CD14-positive monocyte (primary cell): ENCODE results near the gene GARNL3. TPM values are rescaled to one million over a fixed set of nuclear protein-coding genes. Genes with fewer than 3 reads are reported as not detected.

Experiments used
- DNase-seq, 3 donors: peaks; one replicate each; pipeline ENCODE4 v3.0.0-alpha.2; 2011 to 2022
- H2AFZ ChIP-seq: 2 replicates; pipeline ENCODE4 v1.6.0; 2012; ENCODE audit warnings: mild to moderate bottlenecking, low read depth, low read length, inconsistent platforms; ENCODE audit not compliant: insufficient read depth, poor library complexity, severe bottlenecking
- H3K27ac ChIP-seq, 2 donors: 1 replicate in 1 of 2; 2 replicates in 1 of 2; pipeline ENCODE4 v1.5.1; 2012 to 2013; ENCODE audit warnings: low read length in 2 of 2, control low read depth in 1 of 2, inconsistent platforms in 1 of 2, low read depth in 1 of 2, mild to moderate bottlenecking in 1 of 2
- H3K27me3 ChIP-seq, 2 donors: one replicate each; pipeline versions ENCODE4 v1.6.0 to v1.6.1; 2011 to 2013; ENCODE audit warnings: low read length in 2 of 2; ENCODE audit not compliant: control insufficient read depth in 2 of 2, insufficient read depth in 2 of 2
- H3K36me3 ChIP-seq, 2 donors: replicated peaks in 1 of 2; 1 replicate in 1 of 2; 2 replicates in 1 of 2; pipeline versions ENCODE4 v1.5.1 to v1.6.1; 2012 to 2013; ENCODE audit warnings: low read length in 2 of 2, control low read depth in 1 of 2, inconsistent platforms in 1 of 2, mild to moderate bottlenecking in 1 of 2; ENCODE audit not compliant: insufficient read depth in 2 of 2, control insufficient read depth in 1 of 2
- H3K4me1 ChIP-seq, 2 donors: 1 replicate in 1 of 2; 2 replicates in 1 of 2; pipeline versions ENCODE4 v1.5.1 to v1.6.1; 2012 to 2013; ENCODE audit warnings: low read length in 2 of 2, control low read depth in 1 of 2, inconsistent platforms in 1 of 2, mild to moderate bottlenecking in 1 of 2, moderate library complexity in 1 of 2; ENCODE audit not compliant: insufficient read depth in 2 of 2, control insufficient read depth in 1 of 2
- H3K4me2 ChIP-seq: replicated peaks from 2 replicates; pipeline ENCODE3; 2012; ENCODE audit warnings: low read length, moderate library complexity, mild to moderate bottlenecking; ENCODE audit not compliant: poor library complexity, severe bottlenecking; ENCODE audit errors: extremely low read depth
- H3K4me3 ChIP-seq, 3 experiments: fragments of 200-600 bp in 1 of 3; sonication (generic) in 1 of 3; replicated peaks in 1 of 3; 1 replicate in 2 of 3; 2 replicates in 1 of 3; pipeline ENCODE4 v1.5.1; 2011 to 2013; ENCODE audit warnings: low read length in 3 of 3, mild to moderate bottlenecking in 3 of 3, control low read depth in 2 of 3, low read depth in 2 of 3, inconsistent platforms in 1 of 3, moderate library complexity in 1 of 3
- H3K79me2 ChIP-seq: 2 replicates; pipeline ENCODE4 v1.6.0; 2012; ENCODE audit warnings: mild to moderate bottlenecking, control low read depth, inconsistent platforms, low read length, moderate library complexity; ENCODE audit not compliant: insufficient read depth
- H3K9ac ChIP-seq: 2 replicates; pipeline ENCODE4 v1.6.0; 2017; ENCODE audit warnings: low read length, mild to moderate bottlenecking; ENCODE audit not compliant: insufficient read depth, poor library complexity, severe bottlenecking
- H3K9me3 ChIP-seq, 2 donors: replicated peaks in 1 of 2; 1 replicate in 1 of 2; 2 replicates in 1 of 2; pipeline versions ENCODE4 v1.5.1 to v1.6.1; 2012 to 2013; ENCODE audit warnings: low read length in 2 of 2, control low read depth in 1 of 2; ENCODE audit not compliant: control insufficient read depth in 1 of 2, insufficient read depth in 1 of 2
- H4K20me1 ChIP-seq: 2 replicates; pipeline ENCODE4 v1.6.0; 2012; ENCODE audit warnings: mild to moderate bottlenecking, low read length, control low read depth, moderate library complexity; ENCODE audit not compliant: insufficient read depth
- H3K27ac Mint-ChIP-seq, 7 donors: one replicate each; pipeline ENCODE4 v1.8.0; 2020; ENCODE audit warnings: mild to moderate bottlenecking in 7 of 7, mixed read lengths in 7 of 7, moderate library complexity in 6 of 7, inconsistent platforms in 2 of 7
- H3K27me3 Mint-ChIP-seq, 3 donors: one replicate each; pipeline ENCODE4 v1.8.0; 2021 to 2022; ENCODE audit warnings: low read depth in 3 of 3, mild to moderate bottlenecking in 3 of 3, mixed read lengths in 3 of 3, moderate library complexity in 3 of 3, inconsistent platforms in 1 of 3
- H3K36me3 Mint-ChIP-seq, 2 donors: one replicate each; pipeline ENCODE4 v1.8.0; 2020; ENCODE audit warnings: mixed read lengths in 2 of 2, inconsistent platforms in 1 of 2, mild to moderate bottlenecking in 1 of 2
- H3K4me1 Mint-ChIP-seq: one replicate; pipeline ENCODE4 v1.8.0; 2020; ENCODE audit warnings: mild to moderate bottlenecking, mixed read lengths
- H3K4me3 Mint-ChIP-seq, 2 donors: one replicate each; pipeline ENCODE4 v1.8.0; 2020; ENCODE audit warnings: mild to moderate bottlenecking in 2 of 2, mixed read lengths in 2 of 2, moderate library complexity in 1 of 2
- H3K9me3 Mint-ChIP-seq, 7 donors: one replicate each; pipeline ENCODE4 v1.8.0; 2020 to 2022; ENCODE audit warnings: mixed read lengths in 7 of 7, mild to moderate bottlenecking in 6 of 7, moderate library complexity in 6 of 7, inconsistent platforms in 2 of 7
- WGBS: methylation state at CpG from one replicate; pipeline ENCODE4 v1.1.5; 2013; ENCODE audit warnings: missing lambda C conversion rate; ENCODE audit not compliant: insufficient coverage; 5-methylcytosine and 5-hydroxymethylcytosine counted together
- intact Hi-C, 2 donors: fragments of 100-400 bp; cut with micrococcal nuclease; formaldehyde crosslinking; loops; one replicate each; pipeline versions ENCODE4 v1.15.0 to v1.15.1; 2023
- polyA plus RNA-seq, 3 donors: library from polyadenylated mRNA; depleted of rRNA in 1 of 3; unstranded in 2 of 3; stranded (reverse) in 1 of 3; fragments of 300-500 nt in 2 of 3; fragments of >200 nt in 1 of 3; fragmentation: Illumina TruSeq in 2 of 3; gene quantifications; 1 replicate in 2 of 3; 2 replicates in 1 of 3; pipeline ENCODE4 v1.2.3, GENCODE V29; 2012 to 2021
- TF ChIP-seq, protein P1 (sequence below): fragments of 200-600 bp; IDR thresholded peaks from one replicate; pipeline ENCODE4 v1.8.0; 2022; ENCODE audit warnings: antibody characterized with exemption, mild to moderate bottlenecking

The GARNL3 gene
- polyA plus RNA-seq, 3 donors: 0.39 to 1.5 (median 0.94) TPM

- H3K4me2 ChIP-seq: no peak overlapping the region
Measured at GRCh38 chr9:127344368-127345000, 79.9 kb downstream of the GARNL3 start.

DNA sequence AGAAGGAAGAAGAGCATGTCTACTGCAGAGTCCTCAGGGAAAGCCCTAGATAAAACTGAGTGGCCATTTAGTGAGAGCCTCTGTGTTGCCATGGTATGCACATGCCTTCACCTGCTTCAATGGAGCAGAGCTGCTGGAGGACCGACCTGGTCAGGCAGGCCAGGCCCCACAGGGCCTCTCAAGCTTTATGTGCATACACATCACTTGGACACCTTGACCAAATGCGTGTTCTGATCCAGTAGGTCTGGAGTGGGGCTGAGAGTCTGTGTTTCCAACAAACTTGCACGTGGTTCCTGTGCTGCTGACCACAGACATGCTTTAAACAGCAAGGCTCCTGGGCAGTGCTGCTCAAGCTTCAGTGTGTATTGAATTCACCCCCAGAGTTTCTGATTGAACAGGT lies 81.0 kb downstream of the GARNL3 start:
- no peak overlapping the region for H3K27ac ChIP-seq
- H3K9me3 Mint-ChIP-seq: no peaks in the 10 kb centered on the region
- intact Hi-C loops: no loop called here
- H3K4me1 ChIP-seq: no peaks in the 10 kb centered on the region
- H3K9ac ChIP-seq: no peak overlapping the region
- no peaks in the 10 kb centered on the region for H3K4me1 Mint-ChIP-seq
- H3K27ac Mint-ChIP-seq: no peak overlapping the region
- peaks cover 0 to 2% (median 2%) of the 10 kb centered on the region in 3 donors for H3K27me3 Mint-ChIP-seq
- no peaks in the 10 kb centered on the region for H3K36me3 ChIP-seq
- H3K4me2 ChIP-seq: no peak overlapping the region
- WGBS: 95% methylated on average over 3 of the region's 3 CpGs
- H2AFZ ChIP-seq: no peak overlapping the region
- no peak overlapping the region for H3K4me3 Mint-ChIP-seq
- H3K4me3 ChIP-seq: no peak overlapping the region
- TF ChIP-seq, protein P1, sequence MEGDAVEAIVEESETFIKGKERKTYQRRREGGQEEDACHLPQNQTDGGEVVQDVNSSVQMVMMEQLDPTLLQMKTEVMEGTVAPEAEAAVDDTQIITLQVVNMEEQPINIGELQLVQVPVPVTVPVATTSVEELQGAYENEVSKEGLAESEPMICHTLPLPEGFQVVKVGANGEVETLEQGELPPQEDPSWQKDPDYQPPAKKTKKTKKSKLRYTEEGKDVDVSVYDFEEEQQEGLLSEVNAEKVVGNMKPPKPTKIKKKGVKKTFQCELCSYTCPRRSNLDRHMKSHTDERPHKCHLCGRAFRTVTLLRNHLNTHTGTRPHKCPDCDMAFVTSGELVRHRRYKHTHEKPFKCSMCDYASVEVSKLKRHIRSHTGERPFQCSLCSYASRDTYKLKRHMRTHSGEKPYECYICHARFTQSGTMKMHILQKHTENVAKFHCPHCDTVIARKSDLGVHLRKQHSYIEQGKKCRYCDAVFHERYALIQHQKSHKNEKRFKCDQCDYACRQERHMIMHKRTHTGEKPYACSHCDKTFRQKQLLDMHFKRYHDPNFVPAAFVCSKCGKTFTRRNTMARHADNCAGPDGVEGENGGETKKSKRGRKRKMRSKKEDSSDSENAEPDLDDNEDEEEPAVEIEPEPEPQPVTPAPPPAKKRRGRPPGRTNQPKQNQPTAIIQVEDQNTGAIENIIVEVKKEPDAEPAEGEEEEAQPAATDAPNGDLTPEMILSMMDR: no peak
- H3K79me2 ChIP-seq: no peaks in the 10 kb centered on the region
- no peaks in the 10 kb centered on the region for H3K27me3 ChIP-seq
- H3K36me3 Mint-ChIP-seq: no peaks in the 10 kb centered on the region
- H4K20me1 ChIP-seq: no peaks in the 10 kb centered on the region
- no peaks in the 10 kb centered on the region for H3K9me3 ChIP-seq
- DNase-seq: no peak

More at GRCh38 chr9:127344368-127345000, 79.9 kb downstream of the GARNL3 start:
- Histone ChIP-seq H3K27ac (no peak overlapping the region), H2AFZ (no peak overlapping the region), H3K9me3 (no peaks in the 10 kb centered on the region), H3K79me2 (no peaks in the 10 kb centered on the region), H3K36me3 (no peaks in the 10 kb centered on the region), H4K20me1 (no peaks in the 10 kb centered on the region), H3K27me3 (no peaks in the 10 kb centered on the region), H3K9ac (no peak overlapping the region), H3K4me3 (no peak overlapping the region), H3K4me1 (no peaks in the 10 kb centered on the region)
- no peak for DNase-seq
- no peaks in the 10 kb centered on the region for H3K9me3 Mint-ChIP-seq
- H3K27ac Mint-ChIP-seq: no peak overlapping the region
- H3K36me3 Mint-ChIP-seq: no peaks in the 10 kb centered on the region
- TF ChIP-seq, protein P1: no peak
- intact Hi-C loops: no loop called here
- no peak overlapping the region for H3K4me3 Mint-ChIP-seq
- WGBS: 60% methylated on average over 2 of the region's 7 CpGs
- peaks cover 2 to 3% (median 2%) of the 10 kb centered on the region in 3 donors for H3K27me3 Mint-ChIP-seq
- H3K4me1 Mint-ChIP-seq: no peaks in the 10 kb centered on the region
